Neural progenitor cell (in vitro differentiated cells): ENCODE results near the gene ZNF597. TPM values are rescaled to one million over a fixed set of nuclear protein-coding genes. Genes with fewer than 3 reads are reported as not detected.

ENCODE experiments used
- DNase-seq: peaks from one replicate; pipeline ENCODE4 v3.0.0-alpha.2; 2016; ENCODE audit warnings: low spot score
- H2AFZ ChIP-seq: fragments of 200-600 bp; sonication (generic); replicated peaks from 2 replicates; pipeline ENCODE4 v1.6.1; 2016; ENCODE audit warnings: antibody characterized with exemption
- H3F3A ChIP-seq: fragments of 200-600 bp; sonication (generic); 2 replicates; pipeline ENCODE4 v1.6.1; 2016; ENCODE audit warnings: antibody characterized with exemption, low read depth
- H3K27ac ChIP-seq: fragments of 200-600 bp; sonication (generic); 2 replicates; pipeline ENCODE4 v1.5.1; 2016; ENCODE audit warnings: mild to moderate bottlenecking
- H3K27me3 ChIP-seq: fragments of 200-600 bp; sonication (generic); 2 replicates; pipeline ENCODE4 v1.6.1; 2016; ENCODE audit warnings: mild to moderate bottlenecking, moderate library complexity
- H3K36me3 ChIP-seq: fragments of 200-600 bp; sonication (generic); 2 replicates; pipeline ENCODE4 v1.5.1; 2016
- H3K4me1 ChIP-seq: fragments of 200-600 bp; sonication (generic); 2 replicates; pipeline ENCODE4 v1.6.1; 2016; ENCODE audit warnings: mixed run types
- H3K4me2 ChIP-seq: fragments of 200-600 bp; sonication (generic); 2 replicates; pipeline ENCODE4 v1.6.1; 2016
- H3K4me3 ChIP-seq: fragments of 200-600 bp; sonication (generic); 2 replicates; pipeline ENCODE4 v1.5.1; 2016
- H3K79me2 ChIP-seq: fragments of 200-600 bp; sonication (generic); 2 replicates; pipeline ENCODE4 v1.6.1; 2016; ENCODE audit warnings: low read depth
- H3K9ac ChIP-seq: fragments of 200-600 bp; sonication (generic); 2 replicates; pipeline ENCODE4 v1.6.1; 2016
- H3K9me3 ChIP-seq: fragments of 200-600 bp; sonication (generic); 2 replicates; pipeline ENCODE4 v1.5.1; 2016; ENCODE audit warnings: low read depth
- H4K20me1 ChIP-seq: fragments of 200-600 bp; sonication (generic); 2 replicates; pipeline ENCODE4 v1.6.1; 2016; ENCODE audit warnings: low read depth
- H3K27ac Mint-ChIP-seq: 3 replicates; pipeline ENCODE4 v1.8.0; 2021; ENCODE audit warnings: mixed read lengths
- H3K27me3 Mint-ChIP-seq: 2 replicates; pipeline ENCODE4 v1.8.0; 2022; ENCODE audit warnings: low read depth, mild to moderate bottlenecking, inconsistent platforms, moderate library complexity, mixed read lengths; ENCODE audit not compliant: insufficient read depth
- H3K36me3 Mint-ChIP-seq: 3 replicates; pipeline ENCODE4 v1.8.0; 2021; ENCODE audit warnings: mixed read lengths
- H3K4me1 Mint-ChIP-seq: 3 replicates; pipeline ENCODE4 v1.8.0; 2021; ENCODE audit warnings: mixed read lengths
- H3K4me3 Mint-ChIP-seq: 3 replicates; pipeline ENCODE4 v1.8.0; 2021; ENCODE audit warnings: mild to moderate bottlenecking, moderate library complexity, mixed read lengths
- H3K9me3 Mint-ChIP-seq: 3 replicates; pipeline ENCODE4 v1.8.0; 2020; ENCODE audit warnings: mixed read lengths
- CTCF ChIP-seq: fragments of 200-600 bp; sonication (generic); IDR thresholded peaks from 2 replicates; pipeline ENCODE4 v1.5.1; 2017; ENCODE audit warnings: antibody characterized with exemption, mild to moderate bottlenecking
- EZH2 ChIP-seq: fragments of 200-600 bp; sonication (generic); IDR thresholded peaks from 2 replicates; pipeline ENCODE4 v1.6.1; 2017; ENCODE audit warnings: antibody characterized with exemption, mild to moderate bottlenecking, moderate library complexity
- EZH2phosphoT487 ChIP-seq: fragments of 200-600 bp; sonication (generic); IDR thresholded peaks from 2 replicates; pipeline ENCODE4 v1.6.1; 2017; ENCODE audit warnings: antibody characterized with exemption
- total RNA-seq: library from RNA; depleted of rRNA; stranded (reverse); fragments of >200 nt; gene quantifications from 2 replicates; pipeline ENCODE4 v1.2.3, GENCODE V29; 2015; ENCODE audit warnings: low replicate concordance

Gene ZNF597
- total RNA-seq, 1 donor from 2014 or later = 1.4 TPM

DNA sequence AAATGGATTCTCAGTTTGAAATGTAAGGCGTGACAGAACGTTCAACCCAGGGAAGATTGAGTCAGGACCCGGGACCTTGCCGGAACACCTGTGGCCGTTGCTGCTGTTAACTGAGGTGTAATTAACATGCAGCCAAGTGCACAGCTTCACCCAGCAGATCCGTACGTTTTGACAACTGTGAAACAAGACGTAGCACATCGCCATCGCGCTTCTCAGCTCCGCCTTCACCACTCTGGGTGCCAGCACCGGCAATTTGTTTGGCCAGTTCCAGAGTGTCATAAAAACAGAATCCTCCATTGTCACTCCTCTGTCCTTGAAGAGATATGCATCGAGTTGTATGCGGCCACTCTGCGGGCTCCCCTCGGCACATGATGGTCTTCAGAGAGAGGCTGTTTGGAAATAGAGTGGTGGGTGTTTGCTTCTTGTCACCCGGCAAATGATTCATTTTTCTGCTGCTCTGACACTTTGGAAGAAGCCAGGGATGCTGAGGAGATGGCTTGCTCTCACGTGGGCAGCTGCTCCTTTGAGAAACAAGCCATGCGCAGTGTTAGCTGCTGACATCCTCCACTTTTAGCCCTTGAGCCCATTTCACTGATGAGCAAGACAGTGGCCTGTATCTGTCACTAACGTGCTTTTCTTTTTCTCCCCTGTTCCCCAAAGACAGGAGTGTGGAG, 22.7 kb upstream of the ZNF597 start:
- no peaks in the 10 kb centered on the region for H3K9me3 ChIP-seq
- H3K4me3 Mint-ChIP-seq = no peak overlapping the region
- peaks cover 100% of the 10 kb centered on the region for H3K79me2 ChIP-seq
- H3K9me3 Mint-ChIP-seq = peaks cover 2% of the 10 kb centered on the region
- no peak overlapping the region for H3K4me2 ChIP-seq
- H3K36me3 Mint-ChIP-seq = peaks cover 20% of the 10 kb centered on the region
- H3K4me3 ChIP-seq = no peak overlapping the region
- H3K27ac ChIP-seq = no peak overlapping the region
- TF ChIP-seq EZH2phosphoT487 = no peak
- no peak for TF ChIP-seq EZH2
- TF ChIP-seq CTCF = no peak
- H4K20me1 ChIP-seq = peaks cover 28% of the 10 kb centered on the region
- no peak for DNase-seq
- peaks cover 7% of the 10 kb centered on the region for H3F3A ChIP-seq
- H3K27ac Mint-ChIP-seq = no peak overlapping the region
- peaks cover 4% of the 10 kb centered on the region for H3K27me3 Mint-ChIP-seq
- peaks cover 34% of the 10 kb centered on the region for H3K4me1 Mint-ChIP-seq
- no peak overlapping the region for H3K9ac ChIP-seq
- H3K27me3 ChIP-seq = no peaks in the 10 kb centered on the region
- H3K4me1 ChIP-seq = peaks cover 19% of the 10 kb centered on the region
- no peaks in the 10 kb centered on the region for H3K36me3 ChIP-seq
- no peak overlapping the region for H2AFZ ChIP-seq

- no peak for DNase-seq
- H2AFZ ChIP-seq = no peak overlapping the region
- peaks cover 2% of the 10 kb centered on the region for H3K9me3 Mint-ChIP-seq
- peaks cover 27% of the 10 kb centered on the region for H3K4me1 ChIP-seq
- peaks cover 7% of the 10 kb centered on the region for H3F3A ChIP-seq
- H3K4me2 ChIP-seq = no peak overlapping the region
- H3K4me1 Mint-ChIP-seq = peaks cover 41% of the 10 kb centered on the region
- H3K36me3 Mint-ChIP-seq = peaks cover 16% of the 10 kb centered on the region
- H3K36me3 ChIP-seq = no peaks in the 10 kb centered on the region
- no peak overlapping the region for H3K27ac Mint-ChIP-seq
- peaks cover 35% of the 10 kb centered on the region for H4K20me1 ChIP-seq
- H3K27me3 ChIP-seq = no peaks in the 10 kb centered on the region
- H3K4me3 Mint-ChIP-seq = peak overlapping the region; percentile 41
- no peak overlapping the region for H3K27ac ChIP-seq
- peaks cover 100% of the 10 kb centered on the region for H3K79me2 ChIP-seq
- H3K9me3 ChIP-seq = no peaks in the 10 kb centered on the region
- no peak overlapping the region for H3K4me3 ChIP-seq
- no peak for TF ChIP-seq EZH2phosphoT487
- no peak for TF ChIP-seq EZH2
- TF ChIP-seq CTCF = no peak
- H3K9ac ChIP-seq = no peak overlapping the region
- H3K27me3 Mint-ChIP-seq = peaks cover 6% of the 10 kb centered on the region
These were observed 22.0 kb upstream of the ZNF597 start for GRCh38 chr16:3465301-3465700.

DNA sequence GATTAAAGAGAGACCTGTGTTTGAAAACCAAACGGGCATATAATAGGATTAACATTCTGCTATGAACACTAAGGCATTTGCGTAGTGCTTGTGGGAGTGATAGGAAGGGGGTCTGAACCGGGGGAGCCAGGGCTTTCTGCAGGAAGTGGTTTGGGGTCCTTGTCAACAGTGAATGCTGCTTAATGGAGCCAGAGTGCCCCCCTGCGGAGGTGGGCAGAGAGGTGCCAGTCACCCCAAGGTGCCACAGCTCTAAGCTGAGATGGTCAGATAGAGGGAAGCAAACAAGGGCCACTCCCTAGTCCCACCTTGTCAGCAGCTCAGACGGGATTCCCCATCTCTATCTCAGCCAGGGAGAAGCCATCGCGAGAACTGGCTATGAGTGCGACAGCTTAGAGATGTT, 17.8 kb upstream of the ZNF597 start:
- no peak overlapping the region for H3K27ac ChIP-seq

More for the DNA sequence above, 17.8 kb upstream of the ZNF597 start:
- H3K9me3 Mint-ChIP-seq = peaks cover 2% of the 10 kb centered on the region
- Histone ChIP-seq H3K4me1 (peaks cover 35% of the 10 kb centered on the region), H3K4me3 (no peak overlapping the region), H3K36me3 (no peaks in the 10 kb centered on the region), H3K4me2 (peak overlapping the region; percentile 49), H3K9ac (peak overlapping the region; percentile 5), H3K27me3 (no peaks in the 10 kb centered on the region), H4K20me1 (peaks cover 38% of the 10 kb centered on the region), H3K79me2 (peaks cover 80% of the 10 kb centered on the region), H3K9me3 (no peaks in the 10 kb centered on the region), H2AFZ (no peak overlapping the region), H3F3A (peaks cover 35% of the 10 kb centered on the region)
- peaks cover 5% of the 10 kb centered on the region for H3K27me3 Mint-ChIP-seq
- DNase-seq = peak; percentile 68
- H3K4me1 Mint-ChIP-seq = peaks cover 44% of the 10 kb centered on the region
- H3K4me3 Mint-ChIP-seq = peak overlapping the region; percentile 74
- H3K36me3 Mint-ChIP-seq = peaks cover 8% of the 10 kb centered on the region
- no peak for TF ChIP-seq EZH2phosphoT487
- no peak for TF ChIP-seq EZH2
- TF ChIP-seq CTCF = no peak
- peak overlapping the region; percentile 31 for H3K27ac Mint-ChIP-seq
